MCF 10A (cell line): ENCODE measurements around the gene HSP90AB1. TPM values are rescaled to one million over a fixed set of nuclear protein-coding genes. Genes with fewer than 3 reads are reported as not detected.

Experiments used
- BruUV-seq: library from RNA; stranded (reverse); fragments of 400-500 nt; replicated peaks from 2 replicates; lab custom pipeline; 2021; lab: Mats Ljungman, UMichigan
- CTCF ChIA-PET: fragments of 300-600 bp; sonication (Branson Sonifier 250); formaldehyde crosslinking; extraction: SDS; loops from one replicate; lab custom pipeline; 2021; ENCODE audit warnings: antibody characterized with exemption, inconsistent platforms; lab: Yijun Ruan, JAX
- POLR2A ChIA-PET: fragments of 300-600, 350-650 bp; sonication (Branson Sonifier 250); formaldehyde crosslinking; extraction: SDS; loops from one replicate; lab custom pipeline; 2020; ENCODE audit warnings: antibody characterized with exemption, inconsistent platforms; lab: Yijun Ruan, JAX
- DNase-seq: peaks from one replicate; pipeline ENCODE4 v3.0.0-alpha.2; 2018; ENCODE audit not compliant: unreplicated experiment
- H3K27ac Mint-ChIP-seq: one replicate; pipeline ENCODE4 v1.8.0; 2022; ENCODE audit warnings: mild to moderate bottlenecking, low read depth, mixed read lengths; ENCODE audit not compliant: unreplicated experiment
- H3K27me3 Mint-ChIP-seq: one replicate; pipeline ENCODE4 v1.8.0; 2022; ENCODE audit warnings: mixed read lengths; ENCODE audit not compliant: insufficient read depth, unreplicated experiment
- H3K36me3 Mint-ChIP-seq: one replicate; pipeline ENCODE4 v1.8.0; 2022; ENCODE audit warnings: mild to moderate bottlenecking, moderate library complexity, mixed read lengths; ENCODE audit not compliant: insufficient read depth, unreplicated experiment
- H3K4me1 Mint-ChIP-seq: one replicate; pipeline ENCODE4 v1.8.0; 2022; ENCODE audit warnings: mixed read lengths; ENCODE audit not compliant: insufficient read depth, unreplicated experiment
- H3K4me3 Mint-ChIP-seq: one replicate; pipeline ENCODE4 v1.8.0; 2022; ENCODE audit warnings: mild to moderate bottlenecking, moderate library complexity, mixed read lengths; ENCODE audit not compliant: unreplicated experiment
- H3K9me3 Mint-ChIP-seq: one replicate; pipeline ENCODE4 v1.8.0; 2022; ENCODE audit warnings: mixed read lengths; ENCODE audit not compliant: unreplicated experiment
- CTCF ChIP-seq: fragments of 200-600 bp; IDR thresholded peaks from one replicate; pipeline ENCODE4 v1.8.0; 2022; ENCODE audit warnings: antibody characterized with exemption, mild to moderate bottlenecking; ENCODE audit not compliant: unreplicated experiment
- intact Hi-C: fragments of 100-400 bp; cut with micrococcal nuclease; formaldehyde crosslinking; loops from 2 replicates; pipeline ENCODE4 v1.14.1; 2022
- total RNA-seq: library from RNA; stranded (reverse); gene quantifications from 2 replicates; pipeline ENCODE4 v1.2.3, GENCODE V29; 2022

HSP90AB1 gene
- total RNA-seq, 1 experiment from 2014 or later = 577 TPM

DNA sequence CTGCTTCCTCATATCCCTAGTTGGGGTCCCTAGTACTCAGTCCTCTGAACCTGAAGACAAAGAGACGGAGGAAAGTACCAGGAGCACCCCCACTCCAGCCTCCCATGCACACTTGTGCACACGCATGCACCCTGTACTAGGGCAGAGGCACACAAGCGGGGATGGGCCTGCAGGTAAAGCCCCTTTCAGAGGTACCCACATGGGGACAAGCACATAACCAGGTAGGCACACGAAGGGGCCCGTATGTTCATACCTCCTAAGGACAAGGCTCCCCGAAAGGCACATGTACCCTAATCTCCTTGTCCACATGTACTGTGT, 24.5 kb downstream of the HSP90AB1 start:
- TF ChIP-seq CTCF = no peak
- ChIA-PET CTCF (interaction anchor here (1.6 kb wide), 1 partner anchor 67 kb away, joined by 12 read pairs; no protein-coding TSS in a partner anchor), POLR2A (interaction anchor here (1.3 kb wide), 1 partner anchor 115 kb away, joined by 3 read pairs; no protein-coding TSS in a partner anchor)
- intact Hi-C loops = no loop called here
- no peaks in the 10 kb centered on the region for H3K9me3 Mint-ChIP-seq
- H3K27me3 Mint-ChIP-seq = peaks cover 39% of the 10 kb centered on the region
- H3K36me3 Mint-ChIP-seq = no peaks in the 10 kb centered on the region
- no peak for DNase-seq
- H3K4me1 Mint-ChIP-seq = no peaks in the 10 kb centered on the region
- BruUV-seq = no TSS peak
- H3K27ac Mint-ChIP-seq = no peak overlapping the region
- no peak overlapping the region for H3K4me3 Mint-ChIP-seq

DNA sequence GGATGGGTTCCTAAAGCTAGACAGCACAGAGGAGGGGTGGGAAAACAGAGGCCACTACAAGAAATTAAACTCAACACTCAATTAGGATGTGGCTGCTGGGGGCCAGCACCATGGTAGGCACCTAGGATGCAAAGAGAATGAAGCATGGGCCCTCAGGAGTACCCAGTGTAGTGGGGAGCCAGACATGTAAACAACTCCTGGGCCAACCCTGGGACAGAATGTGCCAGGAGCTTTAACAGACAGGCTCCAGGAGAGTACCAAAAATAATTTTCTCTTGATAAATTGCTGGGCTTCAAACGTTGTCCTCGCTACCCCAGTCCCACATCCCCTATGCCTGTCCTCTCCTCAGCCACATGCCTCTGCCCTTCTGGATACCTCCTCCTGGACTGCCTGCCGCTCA, 25.0 kb downstream of the HSP90AB1 start:
- DNase-seq = no peak
- H3K36me3 Mint-ChIP-seq = no peaks in the 10 kb centered on the region
- intact Hi-C loops = no loop called here
- H3K4me3 Mint-ChIP-seq = no peak overlapping the region
- no peaks in the 10 kb centered on the region for H3K4me1 Mint-ChIP-seq
- no peak overlapping the region for H3K27ac Mint-ChIP-seq
- no peak for TF ChIP-seq CTCF
- no peaks in the 10 kb centered on the region for H3K9me3 Mint-ChIP-seq
- ChIA-PET POLR2A (interaction anchor here (1.3 kb wide), 1 partner anchor 115 kb away, joined by 3 read pairs; no protein-coding TSS in a partner anchor), CTCF (interaction anchor here (1.6 kb wide), 1 partner anchor 67 kb away, joined by 12 read pairs; no protein-coding TSS in a partner anchor)
- peaks cover 44% of the 10 kb centered on the region for H3K27me3 Mint-ChIP-seq
- BruUV-seq = no TSS peak

DNA sequence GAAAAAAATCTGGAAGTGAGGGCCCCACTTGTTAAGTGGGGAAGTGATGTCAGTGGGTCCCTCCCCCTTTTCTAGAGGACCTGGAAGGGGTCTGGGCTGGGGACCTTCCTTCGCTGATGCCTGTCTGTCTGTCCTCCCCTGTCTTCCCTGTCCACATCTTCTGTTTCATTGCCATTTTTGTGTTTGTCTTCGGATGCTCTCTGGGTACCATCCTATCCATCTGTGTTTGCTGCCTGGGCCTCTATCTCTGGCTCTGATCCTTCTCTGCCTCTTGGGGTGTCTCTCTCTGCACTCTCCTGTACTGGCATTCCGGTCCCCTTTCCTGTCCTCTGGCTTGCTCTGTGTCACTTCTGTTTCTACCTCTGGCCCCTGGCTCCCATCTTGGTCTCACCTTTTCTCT, 25.6 kb downstream of the HSP90AB1 start:
- peaks cover 50% of the 10 kb centered on the region for H3K27me3 Mint-ChIP-seq
- no peaks in the 10 kb centered on the region for H3K4me1 Mint-ChIP-seq

GRCh38 chr6:44272999-44273566, 26.2 kb downstream of the HSP90AB1 start:
- POLR2A ChIA-PET = interaction anchor here (1.3 kb wide), 1 partner anchor 113 kb away, joined by 3 read pairs; no protein-coding TSS in a partner anchor
- no peaks in the 10 kb centered on the region for H3K36me3 Mint-ChIP-seq
- intact Hi-C loops = no loop called here

More for the DNA sequence above, 25.6 kb downstream of the HSP90AB1 start:
- BruUV-seq = no TSS peak
- Mint-ChIP-seq H3K36me3 (no peaks in the 10 kb centered on the region), H3K9me3 (no peaks in the 10 kb centered on the region), H3K4me3 (no peak overlapping the region), H3K27ac (no peak overlapping the region)
- POLR2A ChIA-PET = interaction anchor here (1.3 kb wide), 1 partner anchor 114 kb away, joined by 3 read pairs; no protein-coding TSS in a partner anchor
- DNase-seq = no peak
- CTCF ChIA-PET = interaction anchor here (0.5 to 1.6 kb wide), 2 partner anchors 33 to 66 kb away, joined by 3 to 12 read pairs; no protein-coding TSS in a partner anchor
- intact Hi-C loops = no loop called here
- TF ChIP-seq CTCF = no peak

More at GRCh38 chr6:44272999-44273566, 26.2 kb downstream of the HSP90AB1 start:
- Mint-ChIP-seq H3K4me3 (no peak overlapping the region), H3K27me3 (peaks cover 51% of the 10 kb centered on the region), H3K9me3 (no peaks in the 10 kb centered on the region), H3K27ac (no peak overlapping the region), H3K4me1 (no peaks in the 10 kb centered on the region)
- no peak for DNase-seq
- no TSS peak for BruUV-seq
- CTCF ChIA-PET = interaction anchor here (0.5 to 1.6 kb wide), 3 partner anchors 32 to 66 kb away, joined by 3 to 12 read pairs (median 6); no protein-coding TSS in a partner anchor
- no peak for TF ChIP-seq CTCF
